Stimulated activated CD8-positive, alpha-beta memory T cell treated with anti-CD3 and anti-CD28 coated beads, Interleukin-4, amount 100 ng/mL, for 1 hour (primary cell): Measurements from ENCODE around the gene RETSAT.

Experiments used
- DNase-seq, 2 donors: peaks; one replicate each; pipeline ENCODE4 v3.0.0-alpha.2; 2020; ENCODE audit warnings: low read depth in 2 of 2, low spot score in 1 of 2

Gene RETSAT

GRCh38 chr2:85309699-85310321, 44.5 kb downstream of the RETSAT start:
- no peak for DNase-seq

GRCh38 chr2:85308896-85309555, 45.3 kb downstream of the RETSAT start:
- no peak for DNase-seq

GRCh38 chr2:85308201-85308600, 46.1 kb downstream of the RETSAT start:
- DNase-seq = no peak

GRCh38 chr2:85307527-85307897, 46.8 kb downstream of the RETSAT start:
- DNase-seq = no peak

- no peak for DNase-seq
Measured at GRCh38 chr2:85303780-85304531, 50.4 kb downstream of the RETSAT start.

GRCh38 chr2:85302121-85302520, 52.2 kb downstream of the RETSAT start:
- DNase-seq = no peak
